GM23248 (cell line): ENCODE measurements around the gene ARMH4. TPM values are rescaled to one million over a fixed set of nuclear protein-coding genes. Genes with fewer than 3 reads are reported as not detected.

Experiments
- DNase-seq: peaks from one replicate; pipeline ENCODE4 v3.0.0-alpha.2; 2015
- H2AFZ ChIP-seq: fragments of 200-600 bp; sonication (generic); 2 replicates; pipeline ENCODE4 v1.6.1; 2016; ENCODE audit warnings: antibody characterized with exemption
- H3F3A ChIP-seq: fragments of 200-600 bp; sonication (generic); 2 replicates; pipeline ENCODE4 v1.6.1; 2016; ENCODE audit warnings: mild to moderate bottlenecking, antibody characterized with exemption, mixed run types; ENCODE audit not compliant: insufficient read depth
- H3K27ac ChIP-seq: fragments of 200-600 bp; sonication (generic); 2 replicates; pipeline ENCODE4 v1.5.1; 2016; ENCODE audit warnings: mild to moderate bottlenecking
- H3K27me3 ChIP-seq: fragments of 200-600 bp; sonication (generic); replicated peaks from 2 replicates; pipeline ENCODE4 v1.6.1; 2016; ENCODE audit warnings: mild to moderate bottlenecking; ENCODE audit not compliant: insufficient read depth
- H3K36me3 ChIP-seq: fragments of 200-600 bp; sonication (generic); 2 replicates; pipeline ENCODE4 v1.6.1; 2016; ENCODE audit warnings: low read depth, mild to moderate bottlenecking
- H3K4me1 ChIP-seq: fragments of 200-600 bp; sonication (generic); 2 replicates; pipeline ENCODE4 v1.6.1; 2016; ENCODE audit warnings: mild to moderate bottlenecking; ENCODE audit not compliant: insufficient read depth
- H3K4me2 ChIP-seq: fragments of 200-600 bp; sonication (generic); one replicate; pipeline ENCODE4 v1.6.1; 2016; ENCODE audit warnings: mild to moderate bottlenecking; ENCODE audit not compliant: unreplicated experiment
- H3K4me3 ChIP-seq: fragments of 200-600 bp; sonication (generic); 2 replicates; pipeline ENCODE4 v1.5.1; 2016; ENCODE audit warnings: mild to moderate bottlenecking
- H3K79me2 ChIP-seq: fragments of 200-600 bp; sonication (generic); 2 replicates; pipeline ENCODE4 v1.6.1; 2016; ENCODE audit warnings: mild to moderate bottlenecking; ENCODE audit not compliant: insufficient read depth
- H3K9ac ChIP-seq: fragments of 200-600 bp; sonication (generic); 2 replicates; pipeline ENCODE4 v1.6.1; 2016; ENCODE audit warnings: mild to moderate bottlenecking
- H3K9me2 ChIP-seq: fragments of 200-600 bp; sonication (generic); 2 replicates; pipeline ENCODE4 v1.6.1; 2016; ENCODE audit warnings: mixed run types, mild to moderate bottlenecking, moderate library complexity; ENCODE audit not compliant: insufficient read depth
- H3K9me3 ChIP-seq: fragments of 200-600 bp; sonication (generic); one replicate; pipeline ENCODE4 v1.6.1; 2017; ENCODE audit warnings: low read depth
- H4K20me1 ChIP-seq: fragments of 200-600 bp; sonication (generic); 2 replicates; pipeline ENCODE4 v1.6.0; 2016; ENCODE audit not compliant: insufficient read depth
- EZH2 ChIP-seq: fragments of 200-600 bp; sonication (generic); IDR thresholded peaks from 2 replicates; pipeline ENCODE4 v1.6.1; 2018; ENCODE audit warnings: antibody characterized with exemption, mild to moderate bottlenecking; ENCODE audit not compliant: insufficient read depth, poor library complexity, severe bottlenecking
- EZH2phosphoT487 ChIP-seq: fragments of 200-600 bp; sonication (generic); IDR thresholded peaks from 2 replicates; pipeline ENCODE4 v1.6.1; 2018; ENCODE audit warnings: antibody characterized with exemption, moderate library complexity, mild to moderate bottlenecking, low read depth; ENCODE audit not compliant: insufficient read depth
- WGBS, 2 experiments: methylation state at CpG; one replicate each; pipeline ENCODE4 v1.1.6; 2015 to 2017; ENCODE audit warnings: low lambda C conversion rate in 2 of 2, low coverage in 1 of 2; ENCODE audit errors: missing lambda C conversion rate in 2 of 2; 5-methylcytosine and 5-hydroxymethylcytosine counted together
- in situ Hi-C: fragments of 300-500 bp; cut with MboI; formaldehyde crosslinking; loops from 2 replicates; pipeline ENCODE4 v1.15.0; 2020
- polyA plus RNA-seq: library from polyadenylated mRNA; unstranded; fragments of >200 nt; fragmentation: Nextera tagmentation; extraction: Ambion mirVana; gene quantifications from 2 replicates; pipeline ENCODE4 v1.2.1, GENCODE V29; 2016
- total RNA-seq: library from RNA; depleted of rRNA; stranded (reverse); fragments of >200 nt; shearing (Covaris generic); gene quantifications from 2 replicates; pipeline ENCODE4 v1.2.3, GENCODE V29; 2014

ARMH4 gene
- total and polyA plus RNA-seq, 2 experiments from 2014 or later = 2.9 to 8.7 TPM

GRCh38 chr14:58121530-58122186, 30.4 kb downstream of the ARMH4 start:
- Histone ChIP-seq H2AFZ (no peak overlapping the region), H3K9me3 (no peaks in the 10 kb centered on the region), H3K4me1 (peaks cover 7% of the 10 kb centered on the region; the same call in 1 of the 2 replicates), H3F3A (no peaks in the 10 kb centered on the region), H3K79me2 (no peaks in the 10 kb centered on the region), H3K4me3 (no peak overlapping the region), H3K27ac (no peak overlapping the region), H3K4me2 (no peak overlapping the region), H3K36me3 (no peaks in the 10 kb centered on the region), H4K20me1 (no peaks in the 10 kb centered on the region), H3K9me2 (no peaks in the 10 kb centered on the region), H3K27me3 (no peaks in the 10 kb centered on the region), H3K9ac (no peak overlapping the region)
- no peak for DNase-seq
- in situ Hi-C loops = no loop called here
- TF ChIP-seq EZH2phosphoT487 = no peak
- no peak for TF ChIP-seq EZH2
- WGBS, 2 experiments = 77 to 80% methylated on average over 5 of the region's 5 CpGs

GRCh38 chr14:58119381-58119780, 32.6 kb downstream of the ARMH4 start:
- Histone ChIP-seq H2AFZ (no peak overlapping the region), H3K79me2 (no peaks in the 10 kb centered on the region), H3K4me1 (peaks cover 7% of the 10 kb centered on the region; the same call in 1 of the 2 replicates), H3K4me2 (no peak overlapping the region), H3K9me2 (no peaks in the 10 kb centered on the region), H3F3A (no peaks in the 10 kb centered on the region), H3K36me3 (no peaks in the 10 kb centered on the region), H3K27me3 (no peaks in the 10 kb centered on the region), H3K9ac (no peak overlapping the region), H3K9me3 (no peaks in the 10 kb centered on the region), H4K20me1 (no peaks in the 10 kb centered on the region), H3K27ac (no peak overlapping the region), H3K4me3 (no peak overlapping the region)
- in situ Hi-C loops = no loop called here
- WGBS, 2 experiments = 61 to 63% methylated on average over 3 of the region's 3 CpGs
- TF ChIP-seq EZH2phosphoT487 = no peak
- no peak for TF ChIP-seq EZH2
- DNase-seq = no peak

- in situ Hi-C loops = no loop called here
- no peak for DNase-seq
- 72 to 77% methylated on average over 5 of the region's 5 CpGs for WGBS, 2 experiments
- peaks cover 7% of the 10 kb centered on the region; the same call in 1 of the 2 replicates for H3K4me1 ChIP-seq
- H3K9me2 ChIP-seq = no peaks in the 10 kb centered on the region
- H3K27ac ChIP-seq = no peak overlapping the region
- H3K79me2 ChIP-seq = no peaks in the 10 kb centered on the region
- H3F3A ChIP-seq = no peaks in the 10 kb centered on the region
- TF ChIP-seq EZH2phosphoT487 (no peak), EZH2 (no peak)
- H3K36me3 ChIP-seq = no peaks in the 10 kb centered on the region
- H3K4me3 ChIP-seq = no peak overlapping the region
- H3K4me2 ChIP-seq = no peak overlapping the region
- no peak overlapping the region for H3K9ac ChIP-seq
- H4K20me1 ChIP-seq = no peaks in the 10 kb centered on the region
- H3K9me3 ChIP-seq = no peaks in the 10 kb centered on the region
- H3K27me3 ChIP-seq = no peaks in the 10 kb centered on the region
- no peak overlapping the region for H2AFZ ChIP-seq
Measured at GRCh38 chr14:58118097-58118815, 33.8 kb downstream of the ARMH4 start.

GRCh38 chr14:58109744-58110143, 42.3 kb downstream of the ARMH4 start:
- in situ Hi-C loops = no loop called here
- no peak for TF ChIP-seq EZH2phosphoT487
- TF ChIP-seq EZH2 = no peak
- Histone ChIP-seq H3K4me1 (peaks cover 5% of the 10 kb centered on the region; the same call in 1 of the 2 replicates), H3K27ac (no peak overlapping the region), H3K27me3 (peaks cover 26% of the 10 kb centered on the region), H3K9me3 (no peaks in the 10 kb centered on the region), H3K36me3 (no peaks in the 10 kb centered on the region), H2AFZ (no peak overlapping the region), H3K4me3 (no peak overlapping the region), H3K9me2 (no peaks in the 10 kb centered on the region), H4K20me1 (no peaks in the 10 kb centered on the region), H3F3A (peaks cover 10% of the 10 kb centered on the region), H3K79me2 (no peaks in the 10 kb centered on the region), H3K4me2 (no peak overlapping the region), H3K9ac (no peak overlapping the region)
- no peak for DNase-seq
- WGBS, 2 experiments = 57 to 63% methylated on average over 3 of the region's 3 CpGs
